Adipocyte (in vitro differentiated cells): ENCODE data around the gene MAML3.

Source experiments
- DNase-seq: peaks from one replicate; pipeline ENCODE4 v3.0.0-alpha.2; 2015; ENCODE audit warnings: low read depth
- H3K27me3 ChIP-seq: replicated peaks from 2 replicates; pipeline ENCODE4 v1.7.0; 2013; ENCODE audit warnings: mild to moderate bottlenecking, low read length, moderate library complexity; ENCODE audit not compliant: control insufficient read depth, insufficient read depth
- H3K36me3 ChIP-seq: 2 replicates; pipeline ENCODE4 v1.7.0; 2013; ENCODE audit warnings: low read length, mild to moderate bottlenecking, moderate library complexity; ENCODE audit not compliant: control insufficient read depth, insufficient read depth, severe bottlenecking
- H3K4me1 ChIP-seq: 2 replicates; pipeline ENCODE4 v1.7.0; 2013; ENCODE audit warnings: mild to moderate bottlenecking, low read length, moderate library complexity; ENCODE audit not compliant: control insufficient read depth, insufficient read depth
- H3K4me3 ChIP-seq: 2 replicates; pipeline ENCODE4 v1.7.0; 2013; ENCODE audit warnings: mild to moderate bottlenecking, low read length, moderate library complexity
- H3K9ac ChIP-seq: 2 replicates; pipeline ENCODE4 v1.7.0; 2013; ENCODE audit warnings: mild to moderate bottlenecking, low read length, moderate library complexity
- H3K9me3 ChIP-seq: 2 replicates; pipeline ENCODE4 v1.7.0; 2013; ENCODE audit warnings: mild to moderate bottlenecking, low read length, moderate library complexity; ENCODE audit not compliant: control insufficient read depth

The MAML3 gene

GRCh38 chr4:140109737-140110136 lies 44.2 kb downstream of the MAML3 start:
- no peak for DNase-seq
- H3K9me3 ChIP-seq: no peaks in the 10 kb centered on the region
- peaks cover 24% of the 10 kb centered on the region for H3K4me1 ChIP-seq
- no peak overlapping the region for H3K4me3 ChIP-seq
- no peaks in the 10 kb centered on the region for H3K36me3 ChIP-seq
- H3K9ac ChIP-seq: no peak overlapping the region
- no peaks in the 10 kb centered on the region for H3K27me3 ChIP-seq

- no peak overlapping the region for H3K4me3 ChIP-seq
- H3K36me3 ChIP-seq: no peaks in the 10 kb centered on the region
- H3K4me1 ChIP-seq: peaks cover 24% of the 10 kb centered on the region
- no peaks in the 10 kb centered on the region for H3K9me3 ChIP-seq
- no peaks in the 10 kb centered on the region for H3K27me3 ChIP-seq
- DNase-seq: no peak
- H3K9ac ChIP-seq: no peak overlapping the region
These were observed 44.7 kb downstream of the MAML3 start for GRCh38 chr4:140109292-140109691.

- no peak overlapping the region for H3K9ac ChIP-seq
- no peaks in the 10 kb centered on the region for H3K36me3 ChIP-seq
- peaks cover 25% of the 10 kb centered on the region for H3K4me1 ChIP-seq
- no peak for DNase-seq
- H3K27me3 ChIP-seq: no peaks in the 10 kb centered on the region
- H3K4me3 ChIP-seq: no peak overlapping the region
- H3K9me3 ChIP-seq: no peaks in the 10 kb centered on the region
These were observed 45.2 kb downstream of the MAML3 start for GRCh38 chr4:140108713-140109230.

- no peaks in the 10 kb centered on the region for H3K27me3 ChIP-seq
- no peaks in the 10 kb centered on the region for H3K9me3 ChIP-seq
- peaks cover 29% of the 10 kb centered on the region for H3K4me1 ChIP-seq
- no peak overlapping the region for H3K4me3 ChIP-seq
- no peak for DNase-seq
- no peak overlapping the region for H3K9ac ChIP-seq
- no peaks in the 10 kb centered on the region for H3K36me3 ChIP-seq
These were observed 45.7 kb downstream of the MAML3 start for GRCh38 chr4:140108243-140108642.

GRCh38 chr4:140106289-140106844 lies 47.6 kb downstream of the MAML3 start:
- Histone ChIP-seq H3K9me3 (no peaks in the 10 kb centered on the region), H3K9ac (no peak overlapping the region), H3K4me3 (no peak overlapping the region), H3K27me3 (no peaks in the 10 kb centered on the region), H3K4me1 (peaks cover 17% of the 10 kb centered on the region), H3K36me3 (no peaks in the 10 kb centered on the region)
- no peak for DNase-seq

DNA sequence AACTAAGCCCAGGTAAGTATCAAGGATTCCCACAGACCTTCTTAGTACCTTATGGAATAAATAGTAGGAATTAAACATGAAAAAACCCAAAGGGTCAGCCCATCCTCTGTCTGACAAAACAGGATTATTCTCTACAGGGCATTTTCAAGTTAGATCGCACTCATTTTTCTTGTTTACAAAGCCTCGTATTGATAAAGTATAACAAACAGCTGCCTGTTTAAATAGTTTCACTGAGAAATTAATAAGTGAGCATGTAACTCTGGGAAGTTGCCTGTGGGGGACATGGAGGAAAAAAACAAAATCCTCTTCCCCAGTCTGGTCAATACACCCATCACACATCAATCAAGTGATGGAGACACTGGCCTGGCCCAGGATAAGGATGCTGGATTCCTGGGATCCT lies 48.5 kb downstream of the MAML3 start:
- Histone ChIP-seq H3K36me3 (no peaks in the 10 kb centered on the region), H3K4me1 (peaks cover 9% of the 10 kb centered on the region), H3K4me3 (no peak overlapping the region), H3K27me3 (no peaks in the 10 kb centered on the region), H3K9ac (no peak overlapping the region), H3K9me3 (no peaks in the 10 kb centered on the region)
- no peak for DNase-seq

DNA sequence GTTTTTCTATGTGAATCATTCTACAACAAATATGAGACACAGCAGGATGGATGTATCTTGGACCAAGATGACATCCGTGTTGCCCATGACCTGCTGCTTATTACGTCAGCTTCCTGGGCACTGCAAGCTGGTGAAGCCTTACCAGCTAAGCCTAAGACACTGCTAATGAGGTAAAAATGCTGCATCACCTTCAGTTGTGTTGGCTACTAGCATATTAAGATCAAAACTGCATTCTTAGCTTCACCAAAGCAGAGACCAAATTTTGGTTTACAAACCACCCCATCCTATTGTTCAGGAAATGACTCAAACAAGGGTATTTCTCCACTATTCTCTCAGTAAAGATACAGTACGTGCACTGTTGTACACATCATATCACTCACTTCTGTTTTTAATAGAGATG lies 50.3 kb downstream of the MAML3 start:
- Histone ChIP-seq H3K36me3 (no peaks in the 10 kb centered on the region), H3K27me3 (no peaks in the 10 kb centered on the region), H3K9ac (no peak overlapping the region), H3K4me3 (no peak overlapping the region), H3K4me1 (peaks cover 18% of the 10 kb centered on the region), H3K9me3 (no peaks in the 10 kb centered on the region)
- no peak for DNase-seq

DNA sequence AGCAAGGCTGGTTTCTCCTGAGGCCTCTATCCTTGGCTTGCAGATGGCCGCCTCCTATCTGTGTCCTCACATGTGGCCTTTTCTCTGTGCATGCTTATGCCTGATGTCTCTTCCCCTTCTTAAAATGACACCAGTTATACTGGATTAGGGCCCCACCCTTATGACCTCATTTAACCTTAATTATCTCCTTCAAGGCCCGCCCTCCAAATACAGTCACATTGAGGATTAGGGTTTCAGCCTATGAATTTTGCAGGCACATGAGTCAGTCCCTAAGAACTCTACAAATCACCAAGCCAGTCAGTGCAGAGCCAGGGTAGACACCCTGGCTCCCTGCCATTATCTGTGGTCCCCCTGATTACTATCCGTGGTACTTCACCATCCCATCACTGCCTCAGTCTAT lies 51.6 kb downstream of the MAML3 start:
- no peaks in the 10 kb centered on the region for H3K36me3 ChIP-seq
- H3K4me3 ChIP-seq: no peak overlapping the region
- DNase-seq: no peak
- peaks cover 24% of the 10 kb centered on the region for H3K4me1 ChIP-seq
- no peak overlapping the region for H3K9ac ChIP-seq
- no peaks in the 10 kb centered on the region for H3K9me3 ChIP-seq
- no peaks in the 10 kb centered on the region for H3K27me3 ChIP-seq

GRCh38 chr4:140100771-140101170 lies 53.2 kb downstream of the MAML3 start:
- peaks cover 20% of the 10 kb centered on the region for H3K4me1 ChIP-seq
- no peak overlapping the region for H3K4me3 ChIP-seq
- H3K9ac ChIP-seq: no peak overlapping the region
- no peaks in the 10 kb centered on the region for H3K9me3 ChIP-seq
- no peaks in the 10 kb centered on the region for H3K27me3 ChIP-seq
- no peak for DNase-seq
- H3K36me3 ChIP-seq: no peaks in the 10 kb centered on the region

DNA sequence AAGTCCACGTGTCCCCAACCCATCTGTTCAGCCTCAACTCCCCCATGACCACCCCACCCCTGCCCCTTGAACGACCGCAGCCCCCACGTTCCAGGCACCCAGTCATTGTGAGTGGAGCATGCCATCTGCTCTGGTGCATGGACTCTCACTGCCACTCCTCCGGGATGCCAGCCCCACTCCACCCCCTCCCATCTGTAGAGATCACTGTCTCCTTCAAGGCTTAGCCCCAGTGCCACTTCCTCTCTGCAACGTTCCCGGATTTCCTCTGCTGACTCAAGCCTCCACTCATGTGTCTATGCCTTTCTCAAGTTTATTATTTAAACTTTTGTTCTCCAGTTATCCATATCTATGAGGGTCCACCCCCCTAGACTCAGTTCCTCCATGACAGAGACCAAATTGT lies 54.0 kb downstream of the MAML3 start:
- DNase-seq: no peak
- Histone ChIP-seq H3K4me1 (peaks cover 20% of the 10 kb centered on the region), H3K36me3 (no peaks in the 10 kb centered on the region), H3K9ac (no peak overlapping the region), H3K4me3 (no peak overlapping the region), H3K9me3 (no peaks in the 10 kb centered on the region), H3K27me3 (no peaks in the 10 kb centered on the region)

DNA sequence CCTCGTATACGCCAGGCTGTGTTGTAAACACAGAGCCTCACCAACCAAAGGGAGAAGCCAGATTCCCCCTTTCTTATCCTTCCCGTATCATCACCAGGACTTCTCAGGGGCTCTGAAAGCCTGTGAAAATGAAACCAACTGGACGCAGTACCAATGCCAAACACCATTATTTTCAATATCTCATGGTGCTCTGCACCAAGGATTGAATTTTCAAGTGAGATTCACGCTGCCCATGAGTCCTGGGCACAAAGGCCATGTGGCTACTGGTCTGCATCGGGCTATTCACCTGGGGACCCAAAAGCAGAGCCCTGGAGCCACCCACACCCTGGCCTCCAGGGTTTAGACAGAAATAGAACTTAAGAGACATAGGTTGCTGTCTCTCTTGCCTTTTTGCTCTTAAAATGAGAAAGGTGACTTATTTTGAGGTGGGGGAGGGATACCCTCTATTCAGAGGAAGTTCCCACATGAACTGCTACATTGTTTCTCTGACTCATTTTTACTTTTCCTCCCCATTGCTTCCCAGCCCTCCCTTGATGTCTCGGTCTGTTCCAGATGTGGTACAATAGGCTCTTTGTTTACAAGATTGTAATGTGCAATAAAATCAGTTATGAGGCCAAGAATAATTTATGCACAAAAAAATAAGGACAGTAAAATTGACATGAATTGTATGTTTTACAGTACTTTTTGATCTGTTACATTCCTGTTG lies 55.4 kb downstream of the MAML3 start:
- no peaks in the 10 kb centered on the region for H3K9me3 ChIP-seq
- peaks cover 20% of the 10 kb centered on the region for H3K4me1 ChIP-seq
- peak overlapping the region; percentile 38 for H3K9ac ChIP-seq
- no peaks in the 10 kb centered on the region for H3K27me3 ChIP-seq
- no peak for DNase-seq
- peak overlapping the region; percentile 77 for H3K4me3 ChIP-seq
- no peaks in the 10 kb centered on the region for H3K36me3 ChIP-seq
